GM18505 (cell line): Measurements from ENCODE around the gene PARD3B.

Experiments
- ATAC-seq: cut with Tn5 transposase; IDR thresholded peaks from one replicate; pipeline ENCODE4 v1.9.1; 2021; ENCODE audit not compliant: unreplicated experiment
- POLR2A ChIP-seq: IDR thresholded peaks from 4 replicates; pipeline ENCODE4 v1.6.1; 2011; ENCODE audit warnings: borderline replicate concordance; ENCODE audit not compliant: insufficient read depth, insufficient read length; ENCODE audit errors: extremely low read depth

Gene PARD3B

DNA sequence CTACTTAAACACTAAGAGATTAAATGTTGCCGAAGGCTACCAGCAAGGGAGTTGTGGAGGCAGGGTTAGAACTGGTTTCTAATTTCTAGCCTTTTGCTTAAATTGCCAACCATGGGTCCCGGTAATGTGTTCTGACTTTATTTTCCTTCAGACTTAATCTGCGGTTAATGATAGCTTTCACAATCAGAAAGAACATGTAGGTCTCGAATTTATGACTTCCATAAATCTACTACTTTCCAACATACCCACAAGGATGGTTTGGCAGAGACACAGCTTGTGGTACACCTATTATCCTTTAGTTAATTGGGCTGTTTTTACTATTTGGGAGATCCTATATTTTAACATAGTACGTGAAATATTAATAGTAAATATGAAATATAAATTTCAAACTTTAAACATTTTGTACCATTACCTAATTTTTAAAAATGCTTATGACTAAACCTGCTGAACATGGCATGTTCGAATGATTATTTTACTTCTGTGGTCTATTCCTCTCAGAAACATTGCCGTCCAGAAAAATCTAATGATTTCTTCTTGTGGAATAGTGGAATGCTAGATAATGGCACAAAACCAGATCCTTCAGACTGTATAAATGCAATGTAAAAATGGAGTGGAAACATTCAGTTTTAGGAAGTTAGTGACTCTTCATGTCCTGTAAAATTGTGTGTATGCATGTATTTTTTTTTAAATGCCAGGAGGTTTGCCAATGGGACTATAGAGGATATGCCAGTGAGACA lies 41.3 kb downstream of the PARD3B start:
- TF ChIP-seq POLR2A, result no peak
- ATAC-seq, result no peak

DNA sequence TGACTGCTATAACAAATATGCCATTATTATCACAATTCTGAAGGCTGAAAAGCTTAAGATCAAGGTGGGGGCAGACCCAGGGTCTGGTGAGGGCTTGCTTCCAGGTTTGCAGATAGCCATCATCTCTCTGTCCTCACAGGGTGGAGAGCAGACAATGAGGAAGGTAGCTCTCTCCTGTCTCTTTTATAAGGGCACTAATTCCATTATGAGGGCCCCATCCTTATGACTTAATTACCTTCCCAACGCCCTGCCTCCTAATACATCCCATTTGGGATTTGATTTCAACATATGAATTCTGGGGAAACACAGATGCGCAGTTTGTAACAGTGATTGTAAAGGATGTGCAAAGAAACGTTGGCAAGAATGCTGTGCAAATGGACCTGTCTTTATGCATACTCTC lies 44.8 kb downstream of the PARD3B start:
- no peak for ATAC-seq
- TF ChIP-seq POLR2A, result no peak

- ATAC-seq, result no peak
- no peak for TF ChIP-seq POLR2A
These were observed 46.0 kb downstream of the PARD3B start for GRCh38 chr2:204591225-204591624.

DNA sequence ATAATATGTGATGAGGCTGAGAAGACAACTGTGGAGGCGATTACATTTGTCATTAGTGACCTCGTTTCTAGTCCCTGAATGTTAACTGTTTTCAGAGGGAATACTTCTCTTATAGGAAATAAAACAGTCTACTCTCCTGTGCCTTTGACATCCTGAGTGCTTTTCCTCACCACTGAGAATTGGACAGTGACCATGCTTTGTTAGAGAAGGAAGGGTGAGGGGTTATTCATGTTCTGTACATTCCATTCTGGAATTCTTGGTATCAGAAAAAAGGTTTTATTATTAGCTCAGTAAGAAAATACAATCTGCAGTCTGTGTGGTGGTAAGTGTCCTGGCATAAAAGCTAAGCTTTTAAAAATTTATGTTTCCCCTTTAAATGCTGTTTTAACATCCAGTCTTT lies 58.8 kb downstream of the PARD3B start:
- no peak for ATAC-seq
- no peak for TF ChIP-seq POLR2A

DNA sequence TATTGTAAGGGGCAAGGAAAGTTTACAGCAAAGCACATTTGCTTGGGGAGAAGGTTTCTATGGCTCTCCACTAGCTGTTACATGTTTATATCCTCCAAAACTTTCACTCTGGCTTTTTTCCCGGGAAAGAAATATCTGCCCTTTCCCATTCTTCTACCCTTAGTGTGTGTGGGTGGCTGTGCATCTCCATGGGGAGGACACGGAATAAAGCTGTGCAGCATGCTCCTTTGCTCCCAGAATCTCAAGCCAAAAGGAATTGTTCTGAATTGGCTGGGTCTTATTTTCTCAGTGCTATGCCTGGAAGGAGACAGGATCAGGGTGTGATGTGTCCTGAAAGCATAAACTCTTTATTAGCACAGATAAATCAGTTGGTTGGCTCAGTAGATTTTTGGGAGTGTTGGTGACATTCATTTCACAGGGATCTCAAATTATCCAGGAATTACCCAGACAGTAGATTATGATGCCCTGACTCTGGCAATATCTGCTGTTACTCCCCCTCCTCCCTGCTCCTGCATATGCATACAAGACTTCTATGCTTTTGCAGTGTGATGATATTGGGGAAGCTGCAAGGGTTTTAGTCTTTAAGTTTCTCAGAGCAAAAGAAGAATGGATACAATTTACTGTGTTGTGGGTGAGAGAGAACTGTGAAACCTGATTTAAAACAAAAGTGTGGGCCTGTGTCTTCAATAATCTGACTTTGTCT lies 63.1 kb downstream of the PARD3B start:
- no peak for TF ChIP-seq POLR2A
- no peak for ATAC-seq

- ATAC-seq, result no peak
- no peak for TF ChIP-seq POLR2A
These were observed 65.8 kb downstream of the PARD3B start for GRCh38 chr2:204611017-204611631.

- ATAC-seq, result no peak
- TF ChIP-seq POLR2A, result no peak
These were observed 66.5 kb downstream of the PARD3B start for GRCh38 chr2:204611764-204612163.

- ATAC-seq, result no peak
- TF ChIP-seq POLR2A, result no peak
These were observed 68.4 kb downstream of the PARD3B start for GRCh38 chr2:204613635-204614034.

GRCh38 chr2:204615456-204615855 lies 70.2 kb downstream of the PARD3B start:
- ATAC-seq, result no peak

GRCh38 chr2:204625135-204625534 lies 79.9 kb downstream of the PARD3B start:
- ATAC-seq, result no peak
- no peak for TF ChIP-seq POLR2A

More at GRCh38 chr2:204615456-204615855, 70.2 kb downstream of the PARD3B start:
- no peak for TF ChIP-seq POLR2A

- no peak for ATAC-seq
- no peak for TF ChIP-seq POLR2A
These were observed 83.8 kb downstream of the PARD3B start for GRCh38 chr2:204628926-204629712.

GRCh38 chr2:204632410-204632809 lies 87.1 kb downstream of the PARD3B start:
- ATAC-seq, result no peak
- no peak for TF ChIP-seq POLR2A

GRCh38 chr2:204634564-204634963 lies 89.3 kb downstream of the PARD3B start:
- TF ChIP-seq POLR2A, result no peak
- ATAC-seq, result no peak
